ENCODE data around the gene NEK4. TPM values are rescaled to one million over a fixed set of nuclear protein-coding genes. Genes with fewer than 3 reads are reported as not detected.

Gene NEK4
- total RNA-seq, 1 experiment from 2014 or later = 36.2 TPM

- Histone ChIP-seq H3K79me2 (ENCODE audit: insufficient read depth, low read length) (peaks cover 61% of the 10 kb centered on the region), H3K27me3 (ENCODE audit: insufficient read depth, low read length) (no peaks in the 10 kb centered on the region), H3K27ac (ENCODE audit: low read depth, low read length) (peak within 1 kb of the TSS; percentile 96), H3K36me3 (ENCODE audit: control insufficient read depth in 1 of 2, insufficient read depth in 2 of 2, low read length in 2 of 2) (peaks cover 10% of the 10 kb centered on the region in 2 experiments; a peak in 3 of 4 replicates), H4K20me1 (ENCODE audit: insufficient read depth) (no peaks in the 10 kb centered on the region), H3K4me2 (ENCODE audit: low read length) (peak within 1 kb of the TSS; percentile 99), H3K9ac (ENCODE audit: low read length) (peak within 1 kb of the TSS; percentile 91), H3K4me3 (replicated peaks in 1 of 2; ENCODE audit: low read depth in 1 of 2, low read length in 2 of 2) (peak within 1 kb of the TSS; percentile 94 to 96), H3K9me3 (ENCODE audit: control insufficient read depth in 1 of 2, insufficient read depth in 1 of 2, low read depth in 1 of 2, low read length in 2 of 2) (no peaks in the 10 kb centered on the region), H3K4me1 (ENCODE audit: control insufficient read depth in 1 of 2, insufficient read depth in 2 of 2, low read length in 2 of 2) (peaks cover 10 to 12% of the 10 kb centered on the region in 2 experiments; a peak in 3 of 4 replicates), H3K9me2 (ENCODE audit: insufficient read depth) (no peaks in the 10 kb centered on the region), H2AFZ (ENCODE audit: low read depth, low read length, poor library complexity, severe bottlenecking) (peak within 1 kb of the TSS; percentile 45)
- ATAC-seq (peak; percentile 93), DNase-seq (ENCODE audit: low read depth, low spot score) (peak; percentile 68)
- ChIA-PET POLR2A (interaction anchor here (0.6 to 1.0 kb wide), 3 partner anchors 16 to 237 kb away, joined by 3 to 4 read pairs (median 3); no protein-coding TSS in a partner anchor), CTCF (no interaction called here), RAD21 (ENCODE audit: low non-redundant PET in 1 of 2, low total read pairs in 2 of 2, uncharacterized antibody in 2 of 2, unreplicated experiment in 2 of 2) (no interaction called here)
- TSS peak; percentile 52 for BruUV-seq (replicated peaks)
- intact Hi-C loops (cut with micrococcal nuclease) = no loop called here
- TF ChIP-seq FOSL1 (IDR thresholded peaks at IDR 0.05; ENCODE audit: low read depth) = no peak
- TF ChIP-seq CEBPB (IDR thresholded peaks at IDR 0.05; ENCODE audit: low read depth) = no peak
- TF ChIP-seq CTCF (IDR thresholded peaks at IDR 0.05 in 2 of 3, conservative IDR thresholded peaks at IDR 0.05 in 1 of 3; ENCODE audit: borderline replicate concordance in 1 of 3, insufficient read depth in 1 of 3, low read depth in 2 of 3, low read length in 2 of 3) = no peak
- TF ChIP-seq SP1 (IDR thresholded peaks at IDR 0.05; ENCODE audit: low read depth) = no peak; the same call in 1 of the 2 replicates
- peak; percentile 12 for TF ChIP-seq POLR2A (IDR thresholded peaks at IDR 0.05; ENCODE audit: borderline replicate concordance, extremely low read depth, insufficient read depth, insufficient read length)
- no peak; the same call in 1 of the 2 replicates for TF ChIP-seq CBX3 (IDR thresholded peaks at IDR 0.05; ENCODE audit: low read depth)
- no peak for TF ChIP-seq SRF (IDR thresholded peaks at IDR 0.05; ENCODE audit: low read depth)
- TF ChIP-seq TCF7L2 (IDR thresholded peaks at IDR 0.05; ENCODE audit: borderline replicate concordance, extremely low read depth, insufficient read depth, insufficient read length) = no peak
- TF ChIP-seq MAX (IDR thresholded peaks at IDR 0.05) = peak; percentile 89
- TF ChIP-seq YY1 (IDR thresholded peaks at IDR 0.05; ENCODE audit: extremely low read depth, insufficient replicate concordance, low read depth, low read length) = peak; percentile 91
- TF ChIP-seq ZBTB33 (IDR thresholded peaks at IDR 0.05; ENCODE audit: extremely low read depth, insufficient replicate concordance, low read length) = no peak
- TF ChIP-seq SIN3A (IDR thresholded peaks at IDR 0.05; ENCODE audit: low read depth) = peak; percentile 95
- TF ChIP-seq ZNF274 (IDR thresholded peaks at IDR 0.05; ENCODE audit: low read depth, low read length) = no peak
- no peak for TF ChIP-seq EZH2 (IDR thresholded peaks at IDR 0.05)
- peak; percentile 84 for TF ChIP-seq ZFX (IDR thresholded peaks at IDR 0.05)
- no peak for TF ChIP-seq EZH2phosphoT487 (IDR thresholded peaks at IDR 0.05; ENCODE audit: borderline replicate concordance)
- peak; percentile 78 for TF ChIP-seq EGR1 (IDR thresholded peaks at IDR 0.05; ENCODE audit: low read depth)
- no peak for TF ChIP-seq RAD21 (IDR thresholded peaks at IDR 0.05; ENCODE audit: low read depth)
- no peak for TF ChIP-seq JUND (IDR thresholded peaks at IDR 0.05)
Measured at GRCh38 chr3:52705688-52706686, 64.8 kb downstream of the NEK4 start, which contains the start of the genes GLT8D1 and SPCS1. Gene GLT8D1, minus strand, starts transcription at chr3:52705791. Its CDS starts 5,331 bp downstream, at chr3:52700460. Gene SPCS1, plus strand, starts transcription at chr3:52706106. Its CDS starts 141 bp downstream, at chr3:52706247.
